Fibroblast of upper back skin (primary cell): ENCODE measurements around the gene MEX3D.

Experiments used
- DNase-seq: peaks from one replicate; pipeline ENCODE4 v3.0.0-alpha.2; 2013

The MEX3D gene

GRCh38 chr19:1514986-1515721, 53.0 kb downstream of the MEX3D start:
- DNase-seq = no peak

- no peak for DNase-seq
Measured at GRCh38 chr19:1514295-1514661, 53.8 kb downstream of the MEX3D start.

GRCh38 chr19:1513499-1514294, 54.4 kb downstream of the MEX3D start:
- DNase-seq = peak; percentile 38

- peak; percentile 50 for DNase-seq
Measured at GRCh38 chr19:1512671-1513498, 55.2 kb downstream of the MEX3D start, which contains the start of gene ADAMTSL5. Gene ADAMTSL5 (minus strand): TSS chr19:1513019. CDS start chr19:1510943, 2,076 bp downstream.

- DNase-seq = no peak
Measured at GRCh38 chr19:1511318-1512317, 56.5 kb downstream of the MEX3D start.

- DNase-seq = no peak
Measured at GRCh38 chr19:1510807-1511206, 57.3 kb downstream of the MEX3D start.

- DNase-seq = no peak
Measured at GRCh38 chr19:1510442-1510806, 57.7 kb downstream of the MEX3D start.

- no peak for DNase-seq
Measured at GRCh38 chr19:1509602-1510441, 58.3 kb downstream of the MEX3D start.

- no peak for DNase-seq
Measured at GRCh38 chr19:1508507-1508856, 59.6 kb downstream of the MEX3D start.

- DNase-seq = peak; percentile 95
Measured at GRCh38 chr19:1507763-1508506, 60.2 kb downstream of the MEX3D start.

GRCh38 chr19:1507192-1507660, 60.9 kb downstream of the MEX3D start:
- no peak for DNase-seq

GRCh38 chr19:1505991-1506881, 61.9 kb downstream of the MEX3D start:
- no peak for DNase-seq

- DNase-seq = no peak
Measured at GRCh38 chr19:1505012-1505411, 63.1 kb downstream of the MEX3D start.
